HL-60 (cell line): ENCODE measurements around the gene RASIP1.

Experiments
- GABPA ChIP-seq: IDR thresholded peaks from 2 replicates; pipeline ENCODE4 v1.6.1; 2012; ENCODE audit warnings: low read depth
- POLR2AphosphoS5 ChIP-seq: IDR thresholded peaks from 2 replicates; pipeline ENCODE4 v1.6.1; 2012; ENCODE audit warnings: low read depth
- TF ChIP-seq, protein P1 (sequence below): IDR thresholded peaks from one replicate; pipeline ENCODE4 v1.5.1; 2011; ENCODE audit warnings: low read length, control low read depth, inconsistent platforms; ENCODE audit not compliant: insufficient read depth
- TF ChIP-seq, protein P2 (sequence below): IDR thresholded peaks from 2 replicates; pipeline ENCODE4 v1.6.1; 2012; ENCODE audit warnings: low read depth; ENCODE audit not compliant: insufficient replicate concordance

DNA sequence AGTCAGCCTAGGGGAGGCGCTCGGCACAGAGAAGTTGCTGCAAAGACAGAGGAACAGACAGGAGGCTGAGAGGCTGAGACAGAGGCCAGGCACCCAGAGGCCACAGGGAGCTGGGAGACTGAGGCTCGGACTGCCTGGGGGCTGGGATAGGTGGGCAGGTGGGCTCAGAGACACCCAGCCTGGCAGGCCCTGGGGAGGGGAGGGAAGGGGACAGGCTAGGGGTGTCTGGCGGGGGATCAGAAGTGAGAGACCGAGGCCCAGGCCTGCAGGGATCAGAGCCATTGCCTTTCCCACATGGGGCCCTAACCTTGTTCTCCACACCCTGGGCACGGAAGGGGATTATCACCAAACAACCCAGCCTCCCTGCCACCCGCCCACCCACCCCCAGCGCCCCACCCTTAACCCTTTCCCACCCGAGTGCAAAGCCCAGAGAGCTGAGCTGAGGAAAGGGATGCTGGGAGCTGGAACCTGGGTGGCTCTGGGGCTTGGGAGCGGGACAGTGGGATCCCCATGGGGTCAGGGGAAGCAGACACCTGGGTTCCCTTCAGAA is 68.9 kb downstream of the RASIP1 start:
- TF ChIP-seq, protein P1, sequence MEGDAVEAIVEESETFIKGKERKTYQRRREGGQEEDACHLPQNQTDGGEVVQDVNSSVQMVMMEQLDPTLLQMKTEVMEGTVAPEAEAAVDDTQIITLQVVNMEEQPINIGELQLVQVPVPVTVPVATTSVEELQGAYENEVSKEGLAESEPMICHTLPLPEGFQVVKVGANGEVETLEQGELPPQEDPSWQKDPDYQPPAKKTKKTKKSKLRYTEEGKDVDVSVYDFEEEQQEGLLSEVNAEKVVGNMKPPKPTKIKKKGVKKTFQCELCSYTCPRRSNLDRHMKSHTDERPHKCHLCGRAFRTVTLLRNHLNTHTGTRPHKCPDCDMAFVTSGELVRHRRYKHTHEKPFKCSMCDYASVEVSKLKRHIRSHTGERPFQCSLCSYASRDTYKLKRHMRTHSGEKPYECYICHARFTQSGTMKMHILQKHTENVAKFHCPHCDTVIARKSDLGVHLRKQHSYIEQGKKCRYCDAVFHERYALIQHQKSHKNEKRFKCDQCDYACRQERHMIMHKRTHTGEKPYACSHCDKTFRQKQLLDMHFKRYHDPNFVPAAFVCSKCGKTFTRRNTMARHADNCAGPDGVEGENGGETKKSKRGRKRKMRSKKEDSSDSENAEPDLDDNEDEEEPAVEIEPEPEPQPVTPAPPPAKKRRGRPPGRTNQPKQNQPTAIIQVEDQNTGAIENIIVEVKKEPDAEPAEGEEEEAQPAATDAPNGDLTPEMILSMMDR, result no peak
- TF ChIP-seq POLR2AphosphoS5 (no peak), GABPA (no peak)
- TF ChIP-seq, protein P2, sequence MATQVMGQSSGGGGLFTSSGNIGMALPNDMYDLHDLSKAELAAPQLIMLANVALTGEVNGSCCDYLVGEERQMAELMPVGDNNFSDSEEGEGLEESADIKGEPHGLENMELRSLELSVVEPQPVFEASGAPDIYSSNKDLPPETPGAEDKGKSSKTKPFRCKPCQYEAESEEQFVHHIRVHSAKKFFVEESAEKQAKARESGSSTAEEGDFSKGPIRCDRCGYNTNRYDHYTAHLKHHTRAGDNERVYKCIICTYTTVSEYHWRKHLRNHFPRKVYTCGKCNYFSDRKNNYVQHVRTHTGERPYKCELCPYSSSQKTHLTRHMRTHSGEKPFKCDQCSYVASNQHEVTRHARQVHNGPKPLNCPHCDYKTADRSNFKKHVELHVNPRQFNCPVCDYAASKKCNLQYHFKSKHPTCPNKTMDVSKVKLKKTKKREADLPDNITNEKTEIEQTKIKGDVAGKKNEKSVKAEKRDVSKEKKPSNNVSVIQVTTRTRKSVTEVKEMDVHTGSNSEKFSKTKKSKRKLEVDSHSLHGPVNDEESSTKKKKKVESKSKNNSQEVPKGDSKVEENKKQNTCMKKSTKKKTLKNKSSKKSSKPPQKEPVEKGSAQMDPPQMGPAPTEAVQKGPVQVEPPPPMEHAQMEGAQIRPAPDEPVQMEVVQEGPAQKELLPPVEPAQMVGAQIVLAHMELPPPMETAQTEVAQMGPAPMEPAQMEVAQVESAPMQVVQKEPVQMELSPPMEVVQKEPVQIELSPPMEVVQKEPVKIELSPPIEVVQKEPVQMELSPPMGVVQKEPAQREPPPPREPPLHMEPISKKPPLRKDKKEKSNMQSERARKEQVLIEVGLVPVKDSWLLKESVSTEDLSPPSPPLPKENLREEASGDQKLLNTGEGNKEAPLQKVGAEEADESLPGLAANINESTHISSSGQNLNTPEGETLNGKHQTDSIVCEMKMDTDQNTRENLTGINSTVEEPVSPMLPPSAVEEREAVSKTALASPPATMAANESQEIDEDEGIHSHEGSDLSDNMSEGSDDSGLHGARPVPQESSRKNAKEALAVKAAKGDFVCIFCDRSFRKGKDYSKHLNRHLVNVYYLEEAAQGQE, result no peak
